Jurkat, Clone E6-1 (cell line): ENCODE measurements around the gene CEP164.

ENCODE experiments used
- DNase-seq: peaks from one replicate; pipeline ENCODE4 v3.0.0-alpha.2; 2011; ENCODE audit warnings: low read depth, low spot score
- H3K4me3 ChIP-seq: 2 replicates; pipeline ENCODE4 v1.5.1; 2011; ENCODE audit warnings: mild to moderate bottlenecking, low read length, control low read depth, moderate library complexity

Gene CEP164

GRCh38 chr11:117428186-117428855 is 100.7 kb downstream of the CEP164 start:
- no peak for DNase-seq
- no peak overlapping the region for H3K4me3 ChIP-seq

GRCh38 chr11:117428856-117429229 is 101.2 kb downstream of the CEP164 start:
- H3K4me3 ChIP-seq: no peak overlapping the region
- DNase-seq: no peak

- no peak overlapping the region for H3K4me3 ChIP-seq
- DNase-seq: no peak
Measured at GRCh38 chr11:117430293-117430955, 102.8 kb downstream of the CEP164 start.

DNA sequence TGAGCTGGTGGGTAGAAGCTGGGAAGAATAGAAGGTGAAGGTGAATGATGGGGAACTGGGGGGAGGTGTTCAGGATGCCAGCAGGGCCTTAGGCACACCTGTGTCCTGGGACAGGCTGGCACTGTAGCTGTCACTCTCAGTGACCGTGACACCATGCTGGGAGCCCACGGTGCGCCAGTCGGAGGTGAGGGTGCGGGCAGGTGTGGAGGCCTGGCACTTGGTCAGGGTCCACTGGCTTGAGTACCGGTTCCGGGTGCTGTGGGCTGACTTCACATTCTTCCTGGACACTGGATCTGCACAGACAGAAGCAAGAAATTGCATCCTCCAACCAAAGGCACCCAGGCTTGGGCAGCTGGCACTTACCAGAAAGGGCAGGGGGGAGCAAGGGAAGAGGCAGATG is 103.8 kb downstream of the CEP164 start:
- no peak for DNase-seq
- H3K4me3 ChIP-seq: no peak overlapping the region

DNA sequence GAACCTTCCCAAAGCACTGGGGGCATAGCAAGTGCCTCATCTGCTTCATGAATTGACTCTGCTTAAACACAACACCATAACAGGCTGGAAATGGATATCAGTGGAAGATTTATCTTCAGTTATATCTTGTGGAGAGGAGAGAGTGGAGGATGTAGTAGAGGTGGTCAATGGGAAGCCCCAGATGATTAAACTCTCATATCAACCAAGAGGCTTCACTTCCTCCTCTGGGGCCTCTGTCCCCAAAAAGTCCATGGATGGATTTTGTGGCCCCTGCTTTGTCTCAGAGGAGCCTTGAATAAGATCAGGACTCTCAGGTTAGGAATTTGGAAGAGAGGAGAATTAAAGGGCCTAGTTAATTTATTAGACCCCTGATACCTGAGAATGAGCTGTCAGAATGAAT is 106.1 kb downstream of the CEP164 start:
- DNase-seq: no peak
- no peak overlapping the region for H3K4me3 ChIP-seq

DNA sequence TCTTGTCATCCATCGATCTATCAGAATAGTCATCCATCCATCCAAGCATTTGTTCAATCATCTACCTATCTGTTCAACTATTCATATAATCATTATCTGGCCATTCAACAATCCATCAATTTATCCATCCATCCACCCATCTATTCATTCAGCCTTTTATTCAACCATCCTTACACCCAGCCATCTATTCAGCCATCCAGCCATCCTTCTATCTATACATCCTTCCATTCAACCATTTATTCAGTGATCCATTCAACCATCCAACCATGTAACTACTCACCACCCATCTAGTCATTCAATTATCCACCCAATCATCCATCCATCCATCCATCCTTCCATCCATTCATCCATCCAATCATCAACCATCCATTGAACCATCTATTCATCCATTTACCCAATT is 106.8 kb downstream of the CEP164 start:
- no peak overlapping the region for H3K4me3 ChIP-seq
- DNase-seq: no peak

GRCh38 chr11:117435326-117435725 is 107.7 kb downstream of the CEP164 start:
- H3K4me3 ChIP-seq: no peak overlapping the region
- peak; percentile 11 for DNase-seq

GRCh38 chr11:117437041-117437790 is 109.6 kb downstream of the CEP164 start:
- DNase-seq: no peak
- no peak overlapping the region for H3K4me3 ChIP-seq

DNA sequence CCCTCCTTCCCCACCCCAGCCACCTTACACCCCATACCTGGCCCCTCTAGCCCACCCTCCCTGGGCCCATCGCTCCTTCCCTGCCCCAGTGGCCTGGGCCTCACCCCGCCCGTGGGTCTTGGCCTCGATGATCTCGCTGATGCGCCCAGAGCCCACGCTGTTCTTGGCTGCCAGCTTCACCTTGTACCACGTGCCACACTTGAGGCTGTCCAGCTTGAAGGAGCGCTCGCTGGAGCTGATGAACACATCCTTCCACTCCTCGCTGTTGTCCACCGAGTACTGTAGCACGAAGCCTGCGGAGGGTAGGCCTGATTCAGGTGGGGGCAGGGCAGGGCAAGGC is 110.1 kb downstream of the CEP164 start:
- no peak overlapping the region for H3K4me3 ChIP-seq
- DNase-seq: no peak

GRCh38 chr11:117438371-117439000 is 110.8 kb downstream of the CEP164 start:
- no peak for DNase-seq
- no peak overlapping the region for H3K4me3 ChIP-seq

DNA sequence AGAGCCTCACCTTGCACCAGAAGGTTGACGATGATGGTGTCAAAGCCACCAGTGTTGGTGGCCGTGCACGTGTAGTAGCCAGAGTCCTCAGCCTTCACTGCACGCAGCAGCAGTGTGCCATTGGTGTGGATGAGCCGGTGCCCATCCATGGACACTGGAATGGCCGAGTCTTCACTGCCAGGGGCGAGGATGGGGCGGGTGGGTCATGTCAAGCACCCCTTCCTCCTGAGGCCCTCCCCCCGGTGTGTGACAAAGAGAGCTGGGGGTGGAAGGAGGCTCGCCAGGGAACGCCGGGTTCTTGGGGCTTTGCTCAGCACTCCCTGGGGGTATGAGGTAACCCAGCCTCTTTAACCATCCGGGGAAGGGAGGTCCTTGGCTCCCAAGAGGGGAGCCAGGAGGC is 111.6 kb downstream of the CEP164 start:
- no peak overlapping the region for H3K4me3 ChIP-seq
- DNase-seq: no peak

- H3K4me3 ChIP-seq: no peak overlapping the region
Measured at GRCh38 chr11:117440258-117440657, 112.6 kb downstream of the CEP164 start.

GRCh38 chr11:117441146-117441975 is 113.7 kb downstream of the CEP164 start:
- H3K4me3 ChIP-seq: no peak overlapping the region
- DNase-seq: no peak

More at GRCh38 chr11:117440258-117440657, 112.6 kb downstream of the CEP164 start:
- no peak for DNase-seq

GRCh38 chr11:117442049-117442868 is 114.6 kb downstream of the CEP164 start:
- no peak for DNase-seq

DNA sequence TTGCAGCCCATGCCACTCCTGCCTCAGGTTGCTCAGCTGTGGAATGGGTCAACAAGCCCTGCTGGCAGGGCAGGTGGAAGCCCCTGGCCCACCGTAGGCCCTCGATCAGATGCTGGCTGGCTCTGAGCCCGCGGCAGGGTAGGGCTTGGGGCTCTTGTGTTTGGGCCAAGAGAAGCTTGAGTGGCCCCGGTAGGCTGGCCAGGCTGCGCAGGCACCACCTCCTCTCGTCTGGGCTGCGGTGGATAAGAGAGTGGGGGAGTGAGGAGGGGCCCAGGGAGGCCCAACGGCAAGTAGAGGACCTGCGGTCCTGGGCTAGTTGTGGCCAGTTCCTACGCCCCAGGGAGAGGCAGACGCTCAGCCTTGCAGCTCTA is 115.2 kb downstream of the CEP164 start:
- no peak for DNase-seq
- H3K4me3 ChIP-seq: no peak overlapping the region

More at GRCh38 chr11:117442049-117442868, 114.6 kb downstream of the CEP164 start:
- H3K4me3 ChIP-seq: no peak overlapping the region

DNA sequence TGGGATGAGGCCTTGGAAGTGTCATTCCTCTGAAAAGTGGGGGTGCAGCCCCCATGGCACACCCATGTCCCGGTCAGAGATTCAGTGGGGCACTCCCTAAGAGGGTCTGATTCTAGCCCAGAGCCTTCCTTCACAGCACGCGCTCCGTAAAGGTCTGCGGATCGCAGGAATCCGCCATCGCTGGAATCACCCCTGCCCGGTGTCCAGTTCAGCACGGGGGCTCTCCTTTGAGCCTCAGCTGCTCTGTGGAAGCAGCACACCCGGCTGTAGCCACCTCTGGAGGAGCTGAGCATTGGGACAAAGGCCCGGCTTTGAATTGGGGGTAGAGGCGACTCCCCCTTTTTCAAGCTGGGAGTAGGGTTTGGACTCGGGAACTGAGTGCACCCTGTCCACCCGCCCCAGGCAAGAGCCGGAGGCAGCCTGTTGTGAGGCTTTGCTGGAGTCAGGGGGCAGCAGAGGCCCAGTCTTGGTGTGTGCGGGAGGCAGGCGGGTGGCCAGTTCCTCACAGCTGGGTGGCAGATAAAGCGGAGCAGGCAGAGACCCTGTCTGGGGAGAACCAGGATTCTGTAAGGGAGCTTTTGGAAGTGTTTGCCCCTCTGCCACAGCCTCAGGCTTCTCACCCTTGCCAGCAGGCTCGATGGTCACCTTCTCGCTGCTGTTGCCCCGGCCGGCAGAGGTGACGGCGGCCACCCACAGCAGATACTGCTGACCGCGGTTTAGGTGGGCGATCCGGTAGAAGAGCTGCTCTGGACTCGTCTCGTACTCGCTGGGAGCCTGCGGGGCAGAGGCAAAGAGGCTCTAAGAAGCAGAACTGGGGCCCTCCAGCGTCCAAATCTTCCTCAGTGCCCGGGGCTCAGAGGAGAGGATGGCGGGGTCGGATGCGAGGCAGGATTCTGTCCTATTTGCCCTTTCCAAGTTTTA is 115.9 kb downstream of the CEP164 start:
- H3K4me3 ChIP-seq: no peak overlapping the region
- no peak for DNase-seq

- no peak overlapping the region for H3K4me3 ChIP-seq
- no peak for DNase-seq
Measured at GRCh38 chr11:117444256-117444655, 116.6 kb downstream of the CEP164 start.
